Pancreas (tissue), 10 donors: ENCODE data around the gene EXOSC6. TPM values are rescaled to one million over a fixed set of nuclear protein-coding genes. Genes with fewer than 3 reads are reported as not detected.
A peak's percentile ranks its signal among the peaks of the same experiment; 100 is the strongest.

ENCODE experiments used
- ATAC-seq, 4 donors: fragments of 200-7000 bp; cut with Tn5 transposase; one replicate each; pipeline versions ENCODE4 v1.8.0 to v1.9.1; 2020; ENCODE audit warnings: mild to moderate bottlenecking in 4 of 4, moderate library complexity in 4 of 4
- DNase-seq, 6 donors: peaks; one replicate each; pipeline ENCODE4 v3.0.0-alpha.2; 2020
- FAIRE-seq: peaks from 2 replicates; lab custom pipeline; 2012; peaks lifted over from hg19 to GRCh38; lab: Jason Lieb, UNC
- H3K27ac ChIP-seq, 4 donors: fragments of 200-600 bp; sonication (generic); 1 replicate in 3 of 4; 2 replicates in 1 of 4; pipeline versions ENCODE4 v1.5.0 to v1.8.0; 2020
- H3K27me3 ChIP-seq, 4 donors: fragments of 200-600 bp; one replicate each; pipeline ENCODE4 v1.8.0; 2021
- H3K36me3 ChIP-seq, 3 donors: fragments of 200-600 bp; sonication (generic) in 1 of 3; one replicate each; pipeline versions ENCODE4 v1.5.0 to v1.8.0; 2020 to 2021
- H3K4me1 ChIP-seq, 3 donors: fragments of 200-600 bp; one replicate each; pipeline ENCODE4 v1.8.0; 2021
- H3K4me3 ChIP-seq, 4 donors: fragments of 200-600 bp; sonication (generic) in 2 of 4; one replicate each; pipeline versions ENCODE4 v1.5.0 to v1.8.0; 2020 to 2021
- H3K9me3 ChIP-seq, 4 donors: fragments of 200-600 bp; one replicate each; pipeline ENCODE4 v1.8.0; 2021
- CTCF ChIP-seq, 4 donors: fragments of 200-600 bp; sonication (generic) in 3 of 4; IDR thresholded peaks; one replicate each; pipeline versions ENCODE4 v1.5.0 to v1.8.0; 2021; ENCODE audit warnings: antibody characterized with exemption in 4 of 4
- WGBS, 2 donors: extraction: QIAGEN DNeasy Blood & Tissue Kit; methylation state at CpG; one replicate each; pipeline ENCODE4 v1.1.7; 2013; 5-methylcytosine and 5-hydroxymethylcytosine counted together
- intact Hi-C, 3 donors: fragments of 100-400 bp; cut with DNase I; formaldehyde crosslinking; loops; one replicate each; pipeline versions ENCODE4 v1.11.1 to v1.14.2; 2022
- polyA plus RNA-seq, 2 donors: library from polyadenylated mRNA; stranded (reverse); fragments of 200-250 nt; gene quantifications; one replicate each; pipeline ENCODE4 v1.2.3, GENCODE V29; 2013
- total RNA-seq, 6 donors: library from RNA; stranded (reverse); fragmentation: NEBNext Ultra II Directional in 4 of 6; extraction: Animal tissue kit (Norgen Biotek cat#: 25700) in 4 of 6; gene quantifications; one replicate each; pipeline versions ENCODE4 v1.2.1 to v1.2.4, GENCODE V29; 2021 to 2023
- donor health status: healthy with polysubstance abuse.
- donor health status: DM: no; HTN: no; CAD: no; lungs with moderate emphysema.
- donor health status: DM: no; HTN: no; CAD: no.
- donor health status: control.
- donor health status: control.
- donor health status: Bipolar disorder and iron deficiency.
- donor health status: DM: yes; HTN: yes; CAD: no.
- donor health status: DM: no; HTN: no; CAD: no.
- donor health status: DM: no; HTN: no; CAD: no.
- donor health status: DM: yes; HTN: yes; CAD: no.

EXOSC6 gene
- 10 to 100 TPM in 3 of 6 donors, 1 to 10 TPM in 3; 8.5 to 20.2 (median 10.4) TPM for total RNA-seq
- polyA plus RNA-seq: 10 to 100 TPM in 1 of 2 donors, 1 to 10 TPM in 1; 8.6 to 10.1 TPM

- no peaks in the 10 kb centered on the region for H3K27me3 ChIP-seq
- peaks cover 0 to 37% (median 22%) of the 10 kb centered on the region in 3 donors for H3K36me3 ChIP-seq
- ATAC-seq (peak; percentile 95 to 98 (median 96)), DNase-seq (peak; percentile 89 to 97 (median 91)), FAIRE-seq (no peak)
- peak within 1 kb of the TSS; percentile 70 to 88 (median 80) for H3K27ac ChIP-seq
- TF ChIP-seq CTCF (IDR thresholded peaks at IDR 0.05): peak; percentile 78 to 87 (median 84)
- H3K4me1 ChIP-seq: peaks cover 0 to 8% (median 7%) of the 10 kb centered on the region in 3 donors
- 2 to 5% methylated on average over 53 to 65 of the region's 65 CpGs for WGBS, 2 donors
- intact Hi-C loops: no loop called here
- H3K9me3 ChIP-seq: no peaks in the 10 kb centered on the region
- H3K4me3 ChIP-seq: peak within 1 kb of the TSS; percentile 53 to 68 (median 61)
These were observed at the start of gene EXOSC6 for GRCh38 chr16:70251629-70252354. TSS of gene EXOSC6 (minus strand) at chr16:70251940. CDS start at chr16:70251900, 40 bp downstream.

GRCh38 chr16:70301121-70301520 is 49.4 kb upstream of the EXOSC6 start:
- no peaks in the 10 kb centered on the region for H3K9me3 ChIP-seq
- H3K4me3 ChIP-seq: no peak overlapping the region
- H3K36me3 ChIP-seq: no peaks in the 10 kb centered on the region
- 97 to 100% methylated on average over 1 of the region's 1 CpG for WGBS, 2 donors
- no peaks in the 10 kb centered on the region for H3K27me3 ChIP-seq
- DNase-seq (no peak), FAIRE-seq (no peak), ATAC-seq (no peak)
- H3K27ac ChIP-seq: no peak overlapping the region
- no peak for TF ChIP-seq CTCF (IDR thresholded peaks at IDR 0.05)
- H3K4me1 ChIP-seq: peaks cover 0 to 11% (median 4%) of the 10 kb centered on the region in 3 donors
- intact Hi-C loops: no loop called here

GRCh38 chr16:70298988-70299938 is 47.5 kb upstream of the EXOSC6 start, which contains the start of gene DDX19B:
TSS of gene DDX19B (plus strand) at chr16:70299186. CDS start at chr16:70299298, 112 bp downstream.
- no peak for TF ChIP-seq CTCF (IDR thresholded peaks at IDR 0.05)
- intact Hi-C loops: no loop called here
- Histone ChIP-seq H3K9me3 (no peaks in the 10 kb centered on the region), H3K27ac (peak within 1 kb of the TSS; percentile 94 to 99 (median 95)), H3K27me3 (no peaks in the 10 kb centered on the region), H3K4me1 (peaks cover 0 to 11% (median 4%) of the 10 kb centered on the region in 3 donors), H3K4me3 (peak within 1 kb of the TSS; percentile 26 to 81 (median 72)), H3K36me3 (no peaks in the 10 kb centered on the region)
- FAIRE-seq: no peak
- 0% methylated on average over 37 of the region's 37 CpGs for WGBS, 2 donors
- peak; percentile 90 to 94 (median 94) for ATAC-seq
- DNase-seq: peak; percentile 73 to 88 (median 77)

GRCh38 chr16:70295634-70296033 is 43.9 kb upstream of the EXOSC6 start:
- ATAC-seq (no peak), DNase-seq (peak in 1 of 6 donors; percentile 6), FAIRE-seq (no peak)
- no peaks in the 10 kb centered on the region for H3K27me3 ChIP-seq
- no peaks in the 10 kb centered on the region for H3K9me3 ChIP-seq
- TF ChIP-seq CTCF (IDR thresholded peaks at IDR 0.05): no peak
- H3K36me3 ChIP-seq: no peaks in the 10 kb centered on the region
- H3K4me1 ChIP-seq: peaks cover 0 to 11% (median 4%) of the 10 kb centered on the region in 3 donors
- H3K27ac ChIP-seq: no peak overlapping the region
- intact Hi-C loops: no loop called here
- no peak overlapping the region for H3K4me3 ChIP-seq
